B cell (primary cell): ENCODE results near the gene MLLT3. TPM values are rescaled to one million over a fixed set of nuclear protein-coding genes. Genes with fewer than 3 reads are reported as not detected.

Source experiments
- ATAC-seq: fragments of 200-7000 bp; cut with Tn5 transposase; one replicate; pipeline ENCODE4 v1.10.0; 2021; ENCODE audit warnings: low read depth, mild to moderate bottlenecking, moderate number of reproducible peaks, moderate library complexity
- CTCF ChIA-PET: fragments of 350-600 bp; sonication (Branson Sonifier 250); formaldehyde crosslinking; loops from one replicate; lab custom pipeline; 2021; ENCODE audit warnings: antibody characterized with exemption, inconsistent platforms; lab: Charles Lee
- POLR2A ChIA-PET: fragments of 350-600 bp; sonication (Branson Sonifier 250); formaldehyde crosslinking; loops from one replicate; lab custom pipeline; 2021; ENCODE audit warnings: antibody characterized with exemption; lab: Charles Lee
- DNase-seq: peaks from one replicate; pipeline ENCODE4 v3.0.0; 2013
- H2AFZ ChIP-seq: 2 replicates; pipeline ENCODE4 v1.6.1; 2012; ENCODE audit warnings: mild to moderate bottlenecking, low read depth, low read length; ENCODE audit not compliant: insufficient read depth, poor library complexity, severe bottlenecking
- H3K27ac ChIP-seq, 2 donors: 1 replicate in 1 of 2; 2 replicates in 1 of 2; pipeline ENCODE4 v1.5.1; 2012 to 2013; ENCODE audit warnings: low read length in 2 of 2, mild to moderate bottlenecking in 2 of 2, moderate library complexity in 1 of 2
- H3K27me3 ChIP-seq, 4 experiments: fragments of 200-600 bp in 1 of 4; sonication (generic) in 1 of 4; replicated peaks in 1 of 4; 1 replicate in 2 of 4; 2 replicates in 2 of 4; pipeline versions ENCODE4 v1.6.1 to v1.7.0; 2013 to 2016; ENCODE audit warnings: low read length in 3 of 4, mild to moderate bottlenecking in 2 of 4, mixed read lengths in 1 of 4, moderate library complexity in 1 of 4; ENCODE audit not compliant: insufficient read depth in 4 of 4, control insufficient read depth in 3 of 4; ENCODE audit errors: control extremely low read depth in 1 of 4
- H3K36me3 ChIP-seq, 2 experiments: replicated peaks in 1 of 2; 1 replicate in 1 of 2; 2 replicates in 1 of 2; pipeline versions ENCODE4 v1.6.1 to v1.7.1; 2013; ENCODE audit warnings: low read length in 1 of 2; ENCODE audit not compliant: insufficient read depth in 2 of 2, control insufficient read depth in 1 of 2; ENCODE audit errors: control extremely low read depth in 1 of 2, extremely low read depth in 1 of 2
- H3K4me1 ChIP-seq, 2 donors: fragments of 200-600 bp in 1 of 2; sonication (generic) in 1 of 2; 1 replicate in 1 of 2; 2 replicates in 1 of 2; pipeline versions ENCODE4 v1.5.1 to v1.6.1; 2013 to 2017; ENCODE audit warnings: low read length in 2 of 2; ENCODE audit not compliant: control insufficient read depth in 2 of 2, insufficient read depth in 2 of 2
- H3K4me2 ChIP-seq: replicated peaks from 2 replicates; pipeline ENCODE3; 2012; ENCODE audit warnings: mild to moderate bottlenecking, low read depth, low read length; ENCODE audit not compliant: poor library complexity, severe bottlenecking
- H3K4me3 ChIP-seq, 5 experiments: fragments of 200-600 bp in 1 of 5; sonication (generic) in 1 of 5; 1 replicate in 3 of 5; 2 replicates in 2 of 5; pipeline versions ENCODE4 v1.5.1 to v1.7.0; 2011 to 2016; ENCODE audit warnings: low read length in 4 of 5, mild to moderate bottlenecking in 4 of 5, low read depth in 2 of 5, control low read depth in 1 of 5, moderate library complexity in 1 of 5; ENCODE audit not compliant: insufficient read depth in 1 of 5; ENCODE audit errors: control extremely low read depth in 1 of 5, extremely low read depth in 1 of 5
- H3K79me2 ChIP-seq: fragments of 200-600 bp; sonication (generic); one replicate; pipeline ENCODE4 v1.6.0; 2016; ENCODE audit warnings: low read length; ENCODE audit not compliant: control insufficient read depth, insufficient read depth
- H3K9ac ChIP-seq: fragments of 200-600 bp; sonication (generic); 2 replicates; pipeline ENCODE4 v1.6.1; 2017; ENCODE audit warnings: mild to moderate bottlenecking, low read length, moderate library complexity
- H3K9me3 ChIP-seq, 3 donors: one replicate each; pipeline versions ENCODE4 v1.6.1 to v1.7.1; 2013; ENCODE audit warnings: low read length in 2 of 3; ENCODE audit not compliant: control insufficient read depth in 2 of 3, insufficient read depth in 1 of 3; ENCODE audit errors: control extremely low read depth in 1 of 3
- H4K20me1 ChIP-seq: 2 replicates; pipeline ENCODE4 v1.6.0; 2012; ENCODE audit warnings: mild to moderate bottlenecking, low read length; ENCODE audit not compliant: insufficient read depth, control insufficient read depth, poor library complexity, severe bottlenecking
- H3K27ac Mint-ChIP-seq: one replicate; pipeline ENCODE4 v1.8.0; 2021; ENCODE audit warnings: mixed read lengths
- H3K27me3 Mint-ChIP-seq: one replicate; pipeline ENCODE4 v1.8.0; 2021; ENCODE audit warnings: mixed read lengths
- H3K4me1 Mint-ChIP-seq: one replicate; pipeline ENCODE4 v1.8.0; 2021; ENCODE audit warnings: mixed read lengths
- H3K4me3 Mint-ChIP-seq: one replicate; pipeline ENCODE4 v1.8.0; 2021; ENCODE audit warnings: mixed read lengths
- H3K9me3 Mint-ChIP-seq: one replicate; pipeline ENCODE4 v1.8.0; 2022; ENCODE audit warnings: mixed read lengths; ENCODE audit not compliant: insufficient read depth
- EZH2 ChIP-seq: IDR thresholded peaks from 2 replicates; pipeline ENCODE4 v1.6.1; 2012; ENCODE audit warnings: borderline replicate concordance, low read depth, mild to moderate bottlenecking, moderate library complexity, low read length; ENCODE audit not compliant: insufficient read depth, poor library complexity, severe bottlenecking
- whole genome bisulfite sequencing: methylation state at CpG from one replicate; pipeline ENCODE4 v1.1.5; 2013; ENCODE audit warnings: missing lambda C conversion rate; ENCODE audit not compliant: insufficient coverage; 5-methylcytosine and 5-hydroxymethylcytosine counted together
- intact Hi-C: fragments of 100-400 bp; cut with micrococcal nuclease; formaldehyde crosslinking; loops from one replicate; pipeline ENCODE4 v1.10.0; 2022
- polyA plus RNA-seq: library from polyadenylated mRNA; depleted of rRNA; stranded (reverse); fragments of >200 nt; gene quantifications from 2 replicates; pipeline ENCODE4 v1.2.3, GENCODE V29; 2012
- total RNA-seq, 2 donors: library from RNA; stranded (reverse); fragments of 120-200 nt in 1 of 2; gene quantifications; 1 replicate in 1 of 2; 2 replicates in 1 of 2; pipeline versions ENCODE4 v1.2.3 to v1.2.4, GENCODE V29; 2013 to 2022
- TF ChIP-seq, protein P1 (sequence below): fragments of 200-600 bp; IDR thresholded peaks from one replicate; pipeline ENCODE4 v1.8.0; 2022; ENCODE audit warnings: antibody characterized with exemption, mild to moderate bottlenecking

The MLLT3 gene
- total and polyA plus RNA-seq, 2 donors (not counting 1 experiment from before 2014, with no cell fraction given): 3.4 to 3.6 TPM

DNA sequence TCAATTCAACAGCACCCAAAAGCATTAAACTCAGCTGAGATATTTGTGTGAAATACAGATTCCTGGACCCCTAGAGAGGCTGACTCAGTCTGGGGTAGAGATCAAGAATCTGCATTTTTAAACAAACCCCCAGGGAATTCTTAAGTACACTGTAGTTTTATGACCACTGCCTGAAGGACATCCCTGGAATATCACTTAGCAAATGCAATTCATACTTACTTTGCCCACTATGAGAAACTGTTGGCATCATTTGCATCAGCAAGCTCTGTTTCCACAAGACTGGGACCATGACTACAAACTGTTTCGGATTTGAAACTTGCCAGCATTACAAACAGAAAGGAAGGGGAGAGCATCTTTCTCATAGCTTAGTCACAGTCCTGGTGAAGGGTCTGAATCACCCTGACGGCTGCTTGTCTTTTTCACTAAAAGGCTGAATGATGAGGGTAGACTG, 63.7 kb downstream of the MLLT3 start:
- Histone ChIP-seq H3K36me3 (no peaks in the 10 kb centered on the region), H3K4me1 (peaks cover 0 to 7% of the 10 kb centered on the region in 2 donors), H3K79me2 (no peaks in the 10 kb centered on the region), H3K9me3 (no peaks in the 10 kb centered on the region), H3K4me3 (no peak overlapping the region), H3K27ac (no peak overlapping the region), H3K9ac (no peak overlapping the region), H4K20me1 (no peaks in the 10 kb centered on the region), H2AFZ (no peak overlapping the region), H3K27me3 (no peaks in the 10 kb centered on the region), H3K4me2 (no peak overlapping the region)
- no peak for DNase-seq
- CTCF ChIA-PET: no interaction called here
- no peak overlapping the region for H3K4me3 Mint-ChIP-seq
- H3K9me3 Mint-ChIP-seq: no peaks in the 10 kb centered on the region
- H3K27ac Mint-ChIP-seq: no peak overlapping the region
- WGBS: 87% methylated on average over 2 of the region's 2 CpGs
- ATAC-seq: no peak
- POLR2A ChIA-PET: no interaction called here
- TF ChIP-seq EZH2: no peak
- TF ChIP-seq, protein P1, sequence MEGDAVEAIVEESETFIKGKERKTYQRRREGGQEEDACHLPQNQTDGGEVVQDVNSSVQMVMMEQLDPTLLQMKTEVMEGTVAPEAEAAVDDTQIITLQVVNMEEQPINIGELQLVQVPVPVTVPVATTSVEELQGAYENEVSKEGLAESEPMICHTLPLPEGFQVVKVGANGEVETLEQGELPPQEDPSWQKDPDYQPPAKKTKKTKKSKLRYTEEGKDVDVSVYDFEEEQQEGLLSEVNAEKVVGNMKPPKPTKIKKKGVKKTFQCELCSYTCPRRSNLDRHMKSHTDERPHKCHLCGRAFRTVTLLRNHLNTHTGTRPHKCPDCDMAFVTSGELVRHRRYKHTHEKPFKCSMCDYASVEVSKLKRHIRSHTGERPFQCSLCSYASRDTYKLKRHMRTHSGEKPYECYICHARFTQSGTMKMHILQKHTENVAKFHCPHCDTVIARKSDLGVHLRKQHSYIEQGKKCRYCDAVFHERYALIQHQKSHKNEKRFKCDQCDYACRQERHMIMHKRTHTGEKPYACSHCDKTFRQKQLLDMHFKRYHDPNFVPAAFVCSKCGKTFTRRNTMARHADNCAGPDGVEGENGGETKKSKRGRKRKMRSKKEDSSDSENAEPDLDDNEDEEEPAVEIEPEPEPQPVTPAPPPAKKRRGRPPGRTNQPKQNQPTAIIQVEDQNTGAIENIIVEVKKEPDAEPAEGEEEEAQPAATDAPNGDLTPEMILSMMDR: no peak
- peaks cover 6% of the 10 kb centered on the region for H3K4me1 Mint-ChIP-seq
- intact Hi-C loops: no loop called here
- peaks cover 4% of the 10 kb centered on the region for H3K27me3 Mint-ChIP-seq

DNA sequence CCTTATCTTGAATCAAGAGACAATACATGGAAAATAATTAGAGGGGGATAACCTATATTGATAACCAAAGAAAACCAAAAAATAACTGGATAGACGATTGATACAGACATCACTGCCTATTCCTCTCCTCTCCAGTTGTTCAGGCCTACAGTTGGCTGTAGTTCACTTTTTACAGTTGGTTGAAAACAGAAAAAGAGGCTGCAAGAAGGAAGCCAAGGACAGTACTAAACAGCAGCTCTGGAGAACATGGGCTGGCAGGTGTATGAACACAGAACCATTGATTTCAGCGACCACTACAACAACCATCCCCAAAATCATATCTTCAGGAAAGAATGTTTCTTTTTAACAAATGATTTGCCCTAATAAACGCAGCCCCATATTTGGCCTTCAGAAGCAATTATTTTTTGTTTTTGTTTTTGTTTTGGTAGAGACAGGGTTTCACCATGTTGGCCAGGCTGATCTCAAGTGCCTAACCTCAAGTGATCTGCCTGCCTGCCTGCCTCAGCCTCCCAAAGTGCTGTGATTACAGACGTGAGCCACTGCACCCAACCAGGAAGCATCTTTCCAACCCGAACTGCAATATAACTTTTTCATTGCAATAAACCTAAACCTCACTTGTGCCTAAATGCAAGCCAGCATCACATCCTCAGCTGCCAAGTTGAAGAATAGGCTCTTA, 64.3 kb downstream of the MLLT3 start:
- intact Hi-C loops: no loop called here
- no peaks in the 10 kb centered on the region for H3K79me2 ChIP-seq
- CTCF ChIA-PET: no interaction called here

More for the DNA sequence above, 64.3 kb downstream of the MLLT3 start:
- H3K36me3 ChIP-seq: no peaks in the 10 kb centered on the region
- no peaks in the 10 kb centered on the region for H3K9me3 Mint-ChIP-seq
- H3K4me3 ChIP-seq: no peak overlapping the region
- no peaks in the 10 kb centered on the region for H3K9me3 ChIP-seq
- DNase-seq (no peak), ATAC-seq (no peak)
- no peak overlapping the region for H3K27ac Mint-ChIP-seq
- no peak overlapping the region for H3K4me2 ChIP-seq
- H3K4me1 ChIP-seq: peaks cover 0 to 7% of the 10 kb centered on the region in 2 donors
- no peaks in the 10 kb centered on the region for H3K27me3 ChIP-seq
- H3K9ac ChIP-seq: no peak overlapping the region
- peaks cover 4% of the 10 kb centered on the region for H3K27me3 Mint-ChIP-seq
- POLR2A ChIA-PET: no interaction called here
- no peaks in the 10 kb centered on the region for H4K20me1 ChIP-seq
- no peak overlapping the region for H2AFZ ChIP-seq
- H3K4me3 Mint-ChIP-seq: no peak overlapping the region
- 82% methylated on average over 2 of the region's 5 CpGs for WGBS
- no peak for TF ChIP-seq EZH2
- TF ChIP-seq, protein P1: no peak
- H3K27ac ChIP-seq: no peak overlapping the region
- H3K4me1 Mint-ChIP-seq: peaks cover 10% of the 10 kb centered on the region
